NCI-H2227 (cell line): ENCODE measurements around the gene C1orf53.
"Not testable (repeated sequence)": the region's sequence is repeated elsewhere in the genome, so short reads cannot be mapped to it uniquely, and the experiment has no call there.

Experiments
- DNase-seq: peaks from one replicate; lab custom pipeline; 2025; ENCODE audit not compliant: unreplicated experiment; lab: John Stamatoyannopoulos, UW

Gene C1orf53

GRCh38 chr1:197920414-197921117 is 18.1 kb downstream of the C1orf53 start:
- no peak for DNase-seq

GRCh38 chr1:197921235-197922069 is 19.0 kb downstream of the C1orf53 start:
- no peak for DNase-seq

GRCh38 chr1:197922070-197922390 is 19.6 kb downstream of the C1orf53 start:
- DNase-seq: no peak

GRCh38 chr1:197923038-197923437 is 20.6 kb downstream of the C1orf53 start:
- DNase-seq: no peak

GRCh38 chr1:197924516-197925123 is 22.2 kb downstream of the C1orf53 start:
- DNase-seq: peak; percentile 34

GRCh38 chr1:197927908-197928665 is 25.7 kb downstream of the C1orf53 start:
- no peak for DNase-seq

GRCh38 chr1:197928849-197929336 is 26.5 kb downstream of the C1orf53 start:
- peak; percentile 64 for DNase-seq

- DNase-seq: no peak
Measured at GRCh38 chr1:197933016-197933415, 30.6 kb downstream of the C1orf53 start.

GRCh38 chr1:197933647-197934046 is 31.2 kb downstream of the C1orf53 start:
- no peak for DNase-seq

GRCh38 chr1:197937381-197937780 is 35.0 kb downstream of the C1orf53 start:
- no peak for DNase-seq

- no peak for DNase-seq
Measured at GRCh38 chr1:197937892-197938291, 35.5 kb downstream of the C1orf53 start.

GRCh38 chr1:197939159-197939980 is 36.9 kb downstream of the C1orf53 start:
- DNase-seq: not testable (repeated sequence)

GRCh38 chr1:197942042-197942441 is 39.6 kb downstream of the C1orf53 start:
- DNase-seq: no peak

GRCh38 chr1:197944485-197944884 is 42.1 kb downstream of the C1orf53 start:
- DNase-seq: no peak

GRCh38 chr1:197948926-197949899 is 46.8 kb downstream of the C1orf53 start:
- DNase-seq: no peak

- DNase-seq: no peak
Measured at GRCh38 chr1:197951089-197951488, 48.7 kb downstream of the C1orf53 start.

GRCh38 chr1:197951617-197952175 is 49.3 kb downstream of the C1orf53 start:
- peak; percentile 4 for DNase-seq

- not testable (repeated sequence) for DNase-seq
Measured at GRCh38 chr1:197953472-197953871, 51.0 kb downstream of the C1orf53 start.
